Right ventricle myocardium inferior (tissue), 1 donor: ENCODE data around the gene CX3CL1. TPM values are rescaled to one million over a fixed set of nuclear protein-coding genes. Genes with fewer than 3 reads are reported as not detected.

ENCODE experiments used
- ATAC-seq: fragments of 200-7000 bp; cut with Tn5 transposase; one replicate; pipeline ENCODE4 v1.9.1; 2020; ENCODE audit warnings: mild to moderate bottlenecking, moderate library complexity
- DNase-seq: peaks from one replicate; pipeline ENCODE4 v3.0.0; 2021; ENCODE audit errors: missing footprints
- intact Hi-C: fragments of 100-400 bp; cut with DNase I; formaldehyde crosslinking; loops from one replicate; pipeline ENCODE4 v1.11.0; 2022
- total RNA-seq: library from RNA; stranded (reverse); fragmentation: NEBNext Ultra II Directional; extraction: Animal tissue kit (Norgen Biotek cat#: 25700); gene quantifications from one replicate; pipeline ENCODE4 v1.2.1, GENCODE V29; 2021
- donor health status: DM: no; HTN: yes; CAD: no; lungs with severe emphysema.

Gene CX3CL1
- total RNA-seq, 1 donor from 2014 or later = 15.2 TPM

GRCh38 chr16:57422026-57422944, 50.0 kb downstream of the CX3CL1 start:
- DNase-seq (no peak), ATAC-seq (peak; percentile 49)
- intact Hi-C loops = no loop called here

- intact Hi-C loops = no loop called here
- no peak for ATAC-seq
- no peak for DNase-seq
Measured at GRCh38 chr16:57423152-57423551, 50.9 kb downstream of the CX3CL1 start.

GRCh38 chr16:57424583-57424982, 52.3 kb downstream of the CX3CL1 start:
- ATAC-seq = peak; percentile 76

GRCh38 chr16:57426356-57426755, 54.1 kb downstream of the CX3CL1 start:
- ATAC-seq = no peak
- intact Hi-C loops = no loop called here

More at GRCh38 chr16:57424583-57424982, 52.3 kb downstream of the CX3CL1 start:
- intact Hi-C loops = no loop called here
- no peak for DNase-seq

GRCh38 chr16:57427307-57427706, 55.0 kb downstream of the CX3CL1 start:
- DNase-seq (no peak), ATAC-seq (no peak)
- intact Hi-C loops = no loop called here

More at GRCh38 chr16:57426356-57426755, 54.1 kb downstream of the CX3CL1 start:
- no peak for DNase-seq

GRCh38 chr16:57427824-57428223, 55.5 kb downstream of the CX3CL1 start:
- DNase-seq = no peak
- ATAC-seq = no peak
- intact Hi-C loops = no loop called here

- ATAC-seq (no peak), DNase-seq (no peak)
- intact Hi-C loops = no loop called here
Measured at GRCh38 chr16:57430955-57431354, 58.7 kb downstream of the CX3CL1 start.

GRCh38 chr16:57432505-57432904, 60.2 kb downstream of the CX3CL1 start:
- no peak for ATAC-seq
- no peak for DNase-seq
- intact Hi-C loops = no loop called here

GRCh38 chr16:57432989-57433388, 60.7 kb downstream of the CX3CL1 start:
- no peak for DNase-seq
- ATAC-seq = no peak
- intact Hi-C loops = no loop called here

GRCh38 chr16:57434003-57434402, 61.7 kb downstream of the CX3CL1 start:
- ATAC-seq (no peak), DNase-seq (no peak)
- intact Hi-C loops = no loop called here

Other genes with a start within 250 kb of the CX3CL1 start
- 54.2 TPM for gene PSME3IP1, start 186.5 kb upstream of the CX3CL1 start, total RNA-seq
- gene RSPRY1, start 186.2 kb upstream of the CX3CL1 start, total RNA-seq = 13.8 TPM
- 64.1 TPM for gene ARL2BP, start 127.2 kb upstream of the CX3CL1 start, total RNA-seq
- gene PLLP, start 87.8 kb upstream of the CX3CL1 start, total RNA-seq = 3.4 TPM
- not detected for gene CCL22, start 13.7 kb upstream of the CX3CL1 start, total RNA-seq
- not detected for gene CCL17, start 32.3 kb downstream of the CX3CL1 start, total RNA-seq
- 43.7 TPM for gene CIAPIN1, start 74.9 kb downstream of the CX3CL1 start, total RNA-seq
- gene COQ9, start 75.0 kb downstream of the CX3CL1 start, total RNA-seq = 215 TPM
- gene POLR2C, start 90.2 kb downstream of the CX3CL1 start, total RNA-seq = 37.1 TPM
- 8.4 TPM for gene DOK4, start 114.0 kb downstream of the CX3CL1 start, total RNA-seq
- 10.9 TPM for gene CCDC102A, start 164.1 kb downstream of the CX3CL1 start, total RNA-seq
- gene ADGRG5, start 170.2 kb downstream of the CX3CL1 start, total RNA-seq = 0.32 TPM